T-helper 17 cell (primary cell): ENCODE results near the gene INTS2. TPM values are rescaled to one million over a fixed set of nuclear protein-coding genes. Genes with fewer than 3 reads are reported as not detected.

Experiments used
- ATAC-seq: fragments of 150-1000 bp; cut with Tn5 transposase; 2 replicates; pipeline ENCODE4 v1.10.0; 2021; ENCODE audit warnings: mild to moderate bottlenecking, moderate library complexity
- DNase-seq, 3 donors: peaks; one replicate each; pipeline versions ENCODE4 v3.0.0 to v3.0.0-alpha.2; 2020 to 2021
- H3K9me3 ChIP-seq: one replicate; pipeline ENCODE4 v1.7.0; 2013; ENCODE audit warnings: low read length, mild to moderate bottlenecking; ENCODE audit not compliant: control insufficient read depth, poor library complexity, severe bottlenecking
- H3K27ac Mint-ChIP-seq: one replicate; pipeline ENCODE4 v1.8.0; 2022; ENCODE audit warnings: mild to moderate bottlenecking, moderate library complexity, mixed read lengths
- H3K27me3 Mint-ChIP-seq: one replicate; pipeline ENCODE4 v1.8.0; 2022; ENCODE audit warnings: mixed read lengths
- H3K36me3 Mint-ChIP-seq: one replicate; pipeline ENCODE4 v1.8.0; 2022; ENCODE audit warnings: low read depth, mixed read lengths
- H3K4me1 Mint-ChIP-seq: one replicate; pipeline ENCODE4 v1.8.0; 2022; ENCODE audit warnings: mild to moderate bottlenecking, mixed read lengths
- H3K4me3 Mint-ChIP-seq: one replicate; pipeline ENCODE4 v1.8.0; 2022; ENCODE audit warnings: mild to moderate bottlenecking, moderate library complexity, mixed read lengths
- total RNA-seq, 4 donors: library from RNA in 2 of 4; stranded (reverse) in 2 of 4; gene quantifications; one replicate each; pipeline ENCODE4 v1.2.3 and lab custom pipeline; 2022 to 2026

The INTS2 gene
- total RNA-seq, 2 donors from 2014 or later: 9.5 to 11.4 TPM

GRCh38 chr17:61878984-61879612 is 48.7 kb downstream of the INTS2 start:
- Mint-ChIP-seq H3K36me3 (peaks cover 1% of the 10 kb centered on the region), H3K27ac (no peak overlapping the region), H3K27me3 (no peaks in the 10 kb centered on the region), H3K4me1 (peaks cover under 1% of the 10 kb centered on the region), H3K4me3 (no peak overlapping the region)
- no peaks in the 10 kb centered on the region for H3K9me3 ChIP-seq
- ATAC-seq: no peak
- DNase-seq: no peak

- Mint-ChIP-seq H3K27me3 (no peaks in the 10 kb centered on the region), H3K27ac (no peak overlapping the region), H3K4me1 (peaks cover 7% of the 10 kb centered on the region), H3K4me3 (no peak overlapping the region), H3K36me3 (peaks cover 7% of the 10 kb centered on the region)
- no peak for DNase-seq
- H3K9me3 ChIP-seq: no peaks in the 10 kb centered on the region
- no peak for ATAC-seq
Observed at GRCh38 chr17:61878520-61878919, 49.3 kb downstream of the INTS2 start.

GRCh38 chr17:61877837-61878236 is 49.9 kb downstream of the INTS2 start:
- ATAC-seq: no peak

GRCh38 chr17:61875804-61876203 is 52.0 kb downstream of the INTS2 start:
- peaks cover 7% of the 10 kb centered on the region for H3K4me1 Mint-ChIP-seq
- no peak overlapping the region for H3K4me3 Mint-ChIP-seq
- no peak for ATAC-seq
- H3K27me3 Mint-ChIP-seq: no peaks in the 10 kb centered on the region
- no peak for DNase-seq
- no peak overlapping the region for H3K27ac Mint-ChIP-seq
- peaks cover 7% of the 10 kb centered on the region for H3K36me3 Mint-ChIP-seq
- no peaks in the 10 kb centered on the region for H3K9me3 ChIP-seq

More at GRCh38 chr17:61877837-61878236, 49.9 kb downstream of the INTS2 start:
- H3K27me3 Mint-ChIP-seq: no peaks in the 10 kb centered on the region
- peaks cover 7% of the 10 kb centered on the region for H3K36me3 Mint-ChIP-seq
- H3K27ac Mint-ChIP-seq: no peak overlapping the region
- no peak overlapping the region for H3K4me3 Mint-ChIP-seq
- H3K4me1 Mint-ChIP-seq: peaks cover 7% of the 10 kb centered on the region
- H3K9me3 ChIP-seq: no peaks in the 10 kb centered on the region
- no peak for DNase-seq

- Mint-ChIP-seq H3K4me1 (peaks cover 7% of the 10 kb centered on the region), H3K27me3 (no peaks in the 10 kb centered on the region), H3K27ac (no peak overlapping the region), H3K4me3 (no peak overlapping the region), H3K36me3 (peaks cover 7% of the 10 kb centered on the region)
- DNase-seq (no peak), ATAC-seq (no peak)
- no peaks in the 10 kb centered on the region for H3K9me3 ChIP-seq
Observed at GRCh38 chr17:61875285-61875684, 52.5 kb downstream of the INTS2 start.

- no peak for ATAC-seq
- Mint-ChIP-seq H3K36me3 (peaks cover 7% of the 10 kb centered on the region), H3K27ac (peak overlapping the region; percentile 54)
Observed at GRCh38 chr17:61874075-61874474, 53.7 kb downstream of the INTS2 start.

GRCh38 chr17:61872099-61872498 is 55.7 kb downstream of the INTS2 start:
- H3K4me1 Mint-ChIP-seq: peaks cover 7% of the 10 kb centered on the region
- no peak overlapping the region for H3K27ac Mint-ChIP-seq
- H3K9me3 ChIP-seq: no peaks in the 10 kb centered on the region
- ATAC-seq: no peak
- H3K27me3 Mint-ChIP-seq: no peaks in the 10 kb centered on the region
- H3K4me3 Mint-ChIP-seq: no peak overlapping the region
- H3K36me3 Mint-ChIP-seq: peaks cover 7% of the 10 kb centered on the region
- no peak for DNase-seq

More at GRCh38 chr17:61874075-61874474, 53.7 kb downstream of the INTS2 start:
- H3K9me3 ChIP-seq: no peaks in the 10 kb centered on the region
- no peak overlapping the region for H3K4me3 Mint-ChIP-seq
- no peak for DNase-seq
- H3K27me3 Mint-ChIP-seq: no peaks in the 10 kb centered on the region
- peaks cover 7% of the 10 kb centered on the region for H3K4me1 Mint-ChIP-seq

- Mint-ChIP-seq H3K4me3 (no peak overlapping the region), H3K27me3 (no peaks in the 10 kb centered on the region), H3K27ac (no peak overlapping the region), H3K36me3 (peaks cover 7% of the 10 kb centered on the region), H3K4me1 (peaks cover 6% of the 10 kb centered on the region)
- ATAC-seq (no peak), DNase-seq (no peak)
- no peaks in the 10 kb centered on the region for H3K9me3 ChIP-seq
Observed at GRCh38 chr17:61869138-61869537, 58.6 kb downstream of the INTS2 start.

- ATAC-seq (no peak), DNase-seq (no peak)
- Mint-ChIP-seq H3K27me3 (no peaks in the 10 kb centered on the region), H3K4me1 (peaks cover under 1% of the 10 kb centered on the region), H3K36me3 (no peaks in the 10 kb centered on the region), H3K4me3 (no peak overlapping the region), H3K27ac (no peak overlapping the region)
- H3K9me3 ChIP-seq: no peaks in the 10 kb centered on the region
Observed at GRCh38 chr17:61868074-61868473, 59.7 kb downstream of the INTS2 start.

GRCh38 chr17:61867033-61867432 is 60.7 kb downstream of the INTS2 start:
- Mint-ChIP-seq H3K27ac (no peak overlapping the region), H3K4me1 (peaks cover 3% of the 10 kb centered on the region)

GRCh38 chr17:61863801-61864126 is 64.0 kb downstream of the INTS2 start:
- Mint-ChIP-seq H3K4me1 (peaks cover 7% of the 10 kb centered on the region), H3K27ac (peak overlapping the region; percentile 90), H3K27me3 (no peaks in the 10 kb centered on the region), H3K36me3 (no peaks in the 10 kb centered on the region), H3K4me3 (peak overlapping the region; percentile 95)
- DNase-seq: no peak
- ATAC-seq: peak; percentile 12
- H3K9me3 ChIP-seq: no peaks in the 10 kb centered on the region

More at GRCh38 chr17:61867033-61867432, 60.7 kb downstream of the INTS2 start:
- Mint-ChIP-seq H3K27me3 (no peaks in the 10 kb centered on the region), H3K4me3 (no peak overlapping the region), H3K36me3 (no peaks in the 10 kb centered on the region)
- ATAC-seq: no peak
- DNase-seq: no peak
- H3K9me3 ChIP-seq: no peaks in the 10 kb centered on the region

- Mint-ChIP-seq H3K4me3 (peak within 1 kb of the TSS; percentile 95), H3K36me3 (no peaks in the 10 kb centered on the region), H3K27me3 (no peaks in the 10 kb centered on the region), H3K27ac (peak within 1 kb of the TSS; percentile 90), H3K4me1 (peaks cover 7% of the 10 kb centered on the region)
- DNase-seq (peak; percentile 75 to 84 (median 82)), ATAC-seq (peak; percentile 98)
- H3K9me3 ChIP-seq: no peaks in the 10 kb centered on the region
Observed at GRCh38 chr17:61862975-61863800, 64.6 kb downstream of the INTS2 start, which contains the start of gene BRIP1. TSS of gene BRIP1 (minus strand) at chr17:61863528. CDS start at chr17:61861539, 1,989 bp downstream.

GRCh38 chr17:61862105-61862574 is 65.6 kb downstream of the INTS2 start:
- H3K4me1 Mint-ChIP-seq: peaks cover 7% of the 10 kb centered on the region
- H3K27me3 Mint-ChIP-seq: no peaks in the 10 kb centered on the region
- peak overlapping the region; percentile 90 for H3K27ac Mint-ChIP-seq
- ATAC-seq: no peak
- no peak for DNase-seq
- H3K4me3 Mint-ChIP-seq: peak overlapping the region; percentile 95
- H3K9me3 ChIP-seq: no peaks in the 10 kb centered on the region
- no peaks in the 10 kb centered on the region for H3K36me3 Mint-ChIP-seq
